HepG2 (cell line): ENCODE data around the gene IRF2. TPM values are rescaled to one million over a fixed set of nuclear protein-coding genes. Genes with fewer than 3 reads are reported as not detected.

Experiments used
- ATAC-seq: fragments of 200-7000 bp; cut with Tn5 transposase; 3 replicates; pipeline ENCODE4 v1.9.1; 2020; ENCODE audit warnings: mild to moderate bottlenecking, moderate library complexity
- Bru-seq: library from RNA; stranded (reverse); fragments of 400-500 nt; gene quantifications from one replicate; lab custom pipeline; 2021; lab: Mats Ljungman, UMichigan
- BruChase-seq, 2 experiments: library from RNA; stranded (reverse); fragments of 400-500 nt; gene quantifications; one replicate each; lab custom pipeline; 2021; lab: Mats Ljungman, UMichigan
- BruUV-seq: library from RNA; stranded (reverse); fragments of 400-500 nt; replicated peaks from 2 replicates; lab custom pipeline; 2021; lab: Mats Ljungman, UMichigan
- CTCF ChIA-PET: fragments of 300-600 bp; formaldehyde crosslinking; extraction: SDS; loops from one replicate; lab custom pipeline; 2021; ENCODE audit warnings: low total read pairs, inconsistent platforms, low intra/inter-chr PET ratio; lab: Yijun Ruan, JAX
- POLR2A ChIA-PET: fragments of 350-600 bp; sonication (Branson Sonifier 250); formaldehyde crosslinking; loops from one replicate; lab custom pipeline; 2020; ENCODE audit warnings: antibody characterized with exemption, inconsistent platforms; lab: Yijun Ruan, JAX
- DNase-seq: peaks from one replicate; pipeline ENCODE4 v3.0.0-alpha.2; 2015; ENCODE audit warnings: low spot score
- FAIRE-seq: peaks from 3 replicates; lab custom pipeline; 2011; peaks lifted over from hg19 to GRCh38; lab: Jason Lieb, UNC
- H2AFZ ChIP-seq: one replicate; pipeline ENCODE4 v1.6.1; 2011; ENCODE audit warnings: low read length, inconsistent platforms
- H3K27ac ChIP-seq: fragments of 300-600 bp; 3 replicates; pipeline ENCODE4 v1.8.0; 2011; ENCODE audit warnings: mixed run types, mild to moderate bottlenecking, mixed read lengths, low read length, inconsistent platforms; ENCODE audit not compliant: insufficient read depth; ENCODE audit errors: extremely low read length
- H3K27me3 ChIP-seq, 2 experiments: fragments of 200-600 bp in 1 of 2; 2 replicates in 1 of 2; 3 replicates in 1 of 2; pipeline versions ENCODE4 v1.6.0 to v1.8.0; 2011; ENCODE audit warnings: low read length in 2 of 2, mild to moderate bottlenecking in 2 of 2, moderate library complexity in 2 of 2, inconsistent platforms in 1 of 2; ENCODE audit not compliant: insufficient read depth in 2 of 2, control insufficient read depth in 1 of 2
- H3K36me3 ChIP-seq, 2 experiments: fragments of 200-600 bp in 1 of 2; replicated peaks in 1 of 2; 2 replicates in 1 of 2; 3 replicates in 1 of 2; pipeline versions ENCODE4 v1.5.1 to v1.8.0; 2011; ENCODE audit warnings: low read length in 2 of 2, inconsistent platforms in 1 of 2; ENCODE audit not compliant: insufficient read depth in 2 of 2, control insufficient read depth in 1 of 2
- H3K4me1 ChIP-seq: 2 replicates; pipeline ENCODE4 v1.5.1; 2012; ENCODE audit warnings: low read length, inconsistent platforms; ENCODE audit not compliant: insufficient read depth
- H3K4me2 ChIP-seq: 2 replicates; pipeline ENCODE4 v1.6.0; 2011; ENCODE audit warnings: low read depth, low read length, inconsistent platforms
- H3K4me3 ChIP-seq, 3 experiments: fragments of 200-600 bp in 1 of 3; sonication (generic), shearing (Covaris generic) in 1 of 3; replicated peaks in 1 of 3; 2 replicates each; pipeline ENCODE4 v1.5.1; 2011 to 2016; ENCODE audit warnings: low read length in 3 of 3, inconsistent platforms in 2 of 3, low read depth in 2 of 3, mild to moderate bottlenecking in 2 of 3, control low read depth in 1 of 3, mixed read lengths in 1 of 3; ENCODE audit not compliant: insufficient read depth in 1 of 3
- H3K79me2 ChIP-seq: one replicate; pipeline ENCODE4 v1.6.1; 2011; ENCODE audit warnings: low read length, inconsistent platforms; ENCODE audit not compliant: insufficient read depth
- H3K9ac ChIP-seq: 2 replicates; pipeline ENCODE4 v1.6.0; 2011; ENCODE audit warnings: mild to moderate bottlenecking, low read depth, low read length, inconsistent platforms; ENCODE audit not compliant: insufficient read depth
- H3K9me3 ChIP-seq: 2 replicates; pipeline ENCODE4 v1.5.1; 2012; ENCODE audit warnings: mild to moderate bottlenecking, low read length
- H4K20me1 ChIP-seq: 2 replicates; pipeline ENCODE4 v1.6.0; 2011; ENCODE audit warnings: inconsistent platforms, mild to moderate bottlenecking, low read length, moderate library complexity; ENCODE audit not compliant: insufficient read depth
- ATF7 ChIP-seq, 2 experiments: fragments of 450-650 bp in 1 of 2; sonication (generic) in 1 of 2; formaldehyde crosslinking in 1 of 2; IDR thresholded peaks; 2 replicates each; pipeline versions ENCODE4 v1.4.0 to v1.6.1; 2016 to 2020; ENCODE audit warnings: antibody characterized with exemption in 1 of 2, mild to moderate bottlenecking in 1 of 2, missing genetic modification reagents in 1 of 2
- ATF7-NPFF ChIP-seq: sonication (generic); formaldehyde crosslinking; IDR thresholded peaks from 2 replicates; pipeline ENCODE4 v1.8.1; 2023; ENCODE audit warnings: mild to moderate bottlenecking, low read depth, missing genetic modification reagents, moderate library complexity
- CREB1 ChIP-seq, 2 experiments: fragments of 450-650 bp in 1 of 2; IDR thresholded peaks; 2 replicates each; pipeline ENCODE4 v1.6.1; 2016 to 2017; ENCODE audit warnings: control low read depth in 1 of 2, mild to moderate bottlenecking in 1 of 2, missing compliant biosample characterization in 1 of 2, missing genetic modification characterization in 1 of 2
- FOXO1 ChIP-seq: sonication (generic); formaldehyde crosslinking; IDR thresholded peaks from 2 replicates; pipeline ENCODE4 v1.4.0; 2020; ENCODE audit warnings: missing genetic modification reagents
- GATAD1 ChIP-seq: IDR thresholded peaks from 2 replicates; pipeline ENCODE4 v1.6.1; 2016; ENCODE audit warnings: missing genetic modification reagents, missing compliant biosample characterization
- PTBP1 ChIP-seq: fragments of 200-400 bp; formaldehyde crosslinking; IDR thresholded peaks from 2 replicates; pipeline ENCODE4 v1.6.1; 2018; ENCODE audit warnings: low read length, low read depth; ENCODE audit not compliant: poor library complexity, severe bottlenecking
- REXO4 ChIP-seq: sonication (generic); formaldehyde crosslinking; IDR thresholded peaks from 2 replicates; pipeline ENCODE4 v1.8.0; 2022; ENCODE audit warnings: missing genetic modification reagents, mild to moderate bottlenecking, borderline replicate concordance
- SCMH1 ChIP-seq: sonication (generic); formaldehyde crosslinking; IDR thresholded peaks from 2 replicates; pipeline ENCODE4 v1.9.0; 2021; ENCODE audit warnings: missing genetic modification reagents, mild to moderate bottlenecking, borderline replicate concordance
- SUZ12 ChIP-seq: fragments of 150-350 bp; IDR thresholded peaks from 2 replicates; pipeline ENCODE4 v1.6.1; 2014; ENCODE audit warnings: low read depth, low read length
- ZFY ChIP-seq: sonication (generic); formaldehyde crosslinking; IDR thresholded peaks from 2 replicates; pipeline ENCODE4 v1.4.0; 2020; ENCODE audit warnings: missing genetic modification reagents
- ZNF160 ChIP-seq: sonication (generic); formaldehyde crosslinking; IDR thresholded peaks from 2 replicates; pipeline ENCODE4 v1.8.0; 2022; ENCODE audit warnings: mild to moderate bottlenecking, inconsistent platforms, missing genetic modification reagents
- ZNF24 ChIP-seq: fragments of 450-650 bp; IDR thresholded peaks from 2 replicates; pipeline ENCODE4 v1.6.1; 2017; ENCODE audit warnings: antibody characterized with exemption, mild to moderate bottlenecking
- ZNF496 ChIP-seq: sonication (generic); formaldehyde crosslinking; IDR thresholded peaks from 2 replicates; pipeline ENCODE4 v1.8.1; 2023; ENCODE audit warnings: mild to moderate bottlenecking, moderate library complexity, missing genetic modification reagents; ENCODE audit not compliant: insufficient replicate concordance
- ZNF724P ChIP-seq: sonication (generic); formaldehyde crosslinking; IDR thresholded peaks from 2 replicates; pipeline ENCODE4 v1.8.0; 2022; ENCODE audit warnings: missing genetic modification reagents, borderline replicate concordance
- ZNF839 ChIP-seq: sonication (generic); formaldehyde crosslinking; IDR thresholded peaks from 2 replicates; pipeline ENCODE4 v1.4.0; 2020; ENCODE audit warnings: missing genetic modification reagents, mild to moderate bottlenecking, borderline replicate concordance
- WGBS: methylation state at CpG from one replicate; pipeline ENCODE4 v1.1.6; 2017; ENCODE audit warnings: low lambda C conversion rate; 5-methylcytosine and 5-hydroxymethylcytosine counted together
- in situ Hi-C: cut with HindIII; loops from 2 replicates; pipeline ENCODE4 v1.10.0; 2017; ENCODE audit warnings: low pct_unique_long_range_greater_than_20kb; ENCODE audit not compliant: extremely low pct_ligation_motif_present
- intact Hi-C: fragments of 100-400 bp; cut with micrococcal nuclease; formaldehyde crosslinking; loops from one replicate; pipeline ENCODE4 v1.10.0; 2022; ENCODE audit not compliant: unreplicated experiment
- long read RNA-seq, 2 experiments: library from RNA in 1 of 2; library from polyadenylated mRNA in 1 of 2; stranded (forward) in 1 of 2; unstranded in 1 of 2; transcript quantifications; one replicate each; pipeline ENCODE4 v2.0.0, GENCODE V29; 2019 to 2022
- polyA minus RNA-seq, 3 experiments: library from RNA; depleted of rRNA, polyadenylated mRNA; stranded (reverse); fragments of >200 nt; gene quantifications; 2 replicates each; pipeline ENCODE4 v1.2.3, GENCODE V29; 2011; ENCODE audit warnings: low replicate concordance in 1 of 3
- polyA plus RNA-seq, 8 experiments: library from polyadenylated mRNA; depleted of rRNA in 3 of 8; stranded (reverse) in 7 of 8; unstranded in 1 of 8; fragments of >200 nt; fragmentation: Illumina TruSeq in 4 of 8; extraction: Trizol in 4 of 8; gene quantifications; 2 replicates each; pipeline versions ENCODE4 v1.2.1 to v1.2.3, GENCODE V29; 2011 to 2016; ENCODE audit warnings: low read depth in 4 of 8, missing spikeins in 1 of 8, mixed read lengths in 1 of 8; ENCODE audit not compliant: insufficient read depth in 1 of 8
- total RNA-seq, 5 experiments: library from RNA; depleted of rRNA; stranded (reverse); fragments of >200 nt; fragmentation: Illumina TruSeq; extraction: Trizol; gene quantifications; 2 replicates each; pipeline ENCODE4 v1.2.3, GENCODE V29; 2016; ENCODE audit warnings: low read depth in 1 of 5
- TF ChIP-seq, protein P1 (sequence below): sonication (generic); formaldehyde crosslinking; IDR thresholded peaks from 2 replicates; pipeline ENCODE4 v1.4.0; 2020; ENCODE audit warnings: missing genetic modification reagents
- TF ChIP-seq, protein P2 (sequence below): IDR thresholded peaks from 2 replicates; pipeline ENCODE4 v1.6.1; 2016; ENCODE audit warnings: missing genetic modification reagents, missing compliant biosample characterization

IRF2 gene
- total RNA-seq (2016; rRNA removed; fragmentation: Illumina TruSeq; extraction: Trizol) = 15.5 and 24.8 TPM in 2 replicates
- total RNA-seq (2016; cell fraction: cytosol; rRNA removed; fragmentation: Illumina TruSeq; extraction: Trizol; ENCODE audit: low read depth) = 5.4 TPM in 2 replicates
- 17.9 and 20.9 TPM in 2 replicates for total RNA-seq (2016; cell fraction: insoluble cytoplasmic fraction; rRNA removed; fragmentation: Illumina TruSeq; extraction: Trizol)
- 7.7 and 9.9 TPM in 2 replicates for total RNA-seq (2016; cell fraction: membrane; rRNA removed; fragmentation: Illumina TruSeq; extraction: Trizol)
- total RNA-seq (2016; cell fraction: nucleus; rRNA removed; fragmentation: Illumina TruSeq; extraction: Trizol) = 17.7 and 22.0 TPM in 2 replicates
- polyA plus RNA-seq (2011; rRNA removed) = 26.0 and 28.8 TPM in 2 replicates
- polyA plus RNA-seq (2011; cell fraction: cytosol; rRNA removed) = 21.1 and 25.7 TPM in 2 replicates
- 16.4 and 17.7 TPM in 2 replicates for polyA plus RNA-seq (2011; cell fraction: nucleus; rRNA removed)
- polyA plus RNA-seq (2012) = 21.7 and 29.0 TPM in 2 replicates
- polyA plus RNA-seq (2016; cell fraction: cytosol; fragmentation: Illumina TruSeq; extraction: Trizol; ENCODE audit: low read depth) = 1.6 and 1.8 TPM in 2 replicates
- 24.7 and 29.5 TPM in 2 replicates for polyA plus RNA-seq (2016; cell fraction: insoluble cytoplasmic fraction; fragmentation: Illumina TruSeq; extraction: Trizol; ENCODE audit: low read depth)
- polyA plus RNA-seq (2016; cell fraction: membrane; fragmentation: Illumina TruSeq; extraction: Trizol; ENCODE audit: low read depth) = 4.4 and 4.5 TPM in 2 replicates
- 14.4 and 16.3 TPM in 2 replicates for polyA plus RNA-seq (2016; cell fraction: nucleus; fragmentation: Illumina TruSeq; extraction: Trizol; ENCODE audit: insufficient read depth, low read depth)
- polyA minus RNA-seq (2011; rRNA and poly(A)+ RNA removed; ENCODE audit: low replicate concordance) = 18.1 and 29.1 TPM in 2 replicates
- polyA minus RNA-seq (2011; cell fraction: cytosol; rRNA and poly(A)+ RNA removed) = 29.9 and 31.0 TPM in 2 replicates
- 43.4 and 57.2 TPM in 2 replicates for polyA minus RNA-seq (2011; cell fraction: nucleus; rRNA and poly(A)+ RNA removed)
- Bru-seq, nascent RNA = percentile 78 among the genes with signal in this experiment
- BruChase-seq, experiment 1, labeled RNA remaining after a 6-hour chase = percentile 59 among the genes with signal in this experiment
- BruChase-seq, experiment 2, labeled RNA remaining after a 2-hour chase = percentile 69 among the genes with signal in this experiment
- long read RNA-seq, experiment 1, transcript IRF2-201 (9 exons, 2,303 nt) = major isoform, 15 of 26 reads
- long read RNA-seq, experiment 1, partial matches to known transcripts = 4 of 26 reads
- long read RNA-seq, experiment 1, other reads (novel, unspliced or antisense) = 7 of 26 reads
- long read RNA-seq, experiment 2, transcript IRF2-201 (9 exons, 2,303 nt) = major isoform, 16 of 39 reads
- long read RNA-seq, experiment 2, partial matches to known transcripts = 2 of 39 reads
- long read RNA-seq, experiment 2, other reads (novel, unspliced or antisense) = 21 of 39 reads

DNA sequence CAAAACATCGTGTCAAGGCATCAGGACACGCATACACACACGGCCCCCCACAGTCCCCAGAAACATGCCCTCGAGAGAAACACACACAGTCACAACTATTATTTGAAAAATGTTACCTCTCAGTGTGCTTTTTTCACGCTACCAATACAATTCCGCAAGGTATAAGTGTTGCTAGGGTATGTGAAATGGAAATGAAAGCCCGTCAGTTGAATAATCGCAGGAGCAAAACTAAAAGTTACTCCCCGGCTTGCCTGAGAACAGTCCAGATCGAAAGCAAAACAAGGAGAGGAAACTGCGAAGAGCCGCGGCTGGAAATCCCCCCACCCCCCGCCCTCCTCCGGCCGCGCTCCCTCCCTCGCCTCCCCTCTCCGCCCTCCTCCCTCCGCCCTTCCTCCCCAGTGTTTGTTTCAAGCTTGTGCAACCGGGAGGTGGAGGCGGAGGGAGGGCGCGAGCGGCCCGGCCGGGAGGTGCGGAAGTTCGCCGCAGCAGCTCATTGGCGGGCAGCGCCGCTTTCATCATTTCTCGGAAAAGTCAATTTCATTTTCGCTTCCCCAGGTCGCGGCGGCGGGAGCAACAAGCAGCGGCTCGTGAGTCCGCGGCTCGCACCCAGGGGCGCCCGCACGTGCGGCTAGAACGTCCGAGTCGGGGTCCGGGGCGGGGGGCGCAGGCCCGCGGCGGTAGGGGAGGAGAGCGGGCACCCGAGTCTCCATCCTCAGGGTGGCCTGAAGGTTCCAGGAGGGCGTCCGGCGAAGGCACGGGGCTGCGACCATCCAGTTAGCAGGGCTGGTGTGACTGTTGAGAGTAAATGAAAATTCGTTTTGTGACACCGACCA, at the start of gene IRF2:
TSS of gene IRF2 (minus strand) at position 288 of the 833 bp plus-strand sequence. CDS start 45,486 bp downstream, outside the sequence.
- 0% methylated on average over 36 of the region's 66 CpGs for WGBS
- Histone ChIP-seq H2AFZ (no peak within 1 kb of the TSS), H3K36me3 (no peaks in the 10 kb centered on the region), H3K9ac (peak within 1 kb of the TSS; percentile 91), H3K27me3 (no peaks in the 10 kb centered on the region; a peak in 1 of 5 replicates), H3K79me2 (peaks cover 51% of the 10 kb centered on the region), H3K9me3 (no peaks in the 10 kb centered on the region), H3K4me3 (peak within 1 kb of the TSS; percentile 94 to 99 (median 98)), H4K20me1 (peaks cover 15% of the 10 kb centered on the region), H3K4me1 (peaks cover 63% of the 10 kb centered on the region), H3K4me2 (peak within 1 kb of the TSS; percentile 85), H3K27ac (peak within 1 kb of the TSS; percentile 92)
- no TSS peak for BruUV-seq
- in situ Hi-C loops (loop anchor here (5.0 kb wide), 1 partner anchor 42 kb away; no protein-coding TSS in a partner anchor), intact Hi-C loops (loop anchor here (2.0 to 10.0 kb wide), 4 partner anchors 62 to 187 kb away; partner anchors contain the start of genes CASP3 and PRIMPOL)
- POLR2A ChIA-PET = interaction anchor here (0.7 to 1.8 kb wide), 17 partner anchors 9 to 210 kb away, joined by 3 to 23 read pairs (median 5); partner anchors contain the start of genes CASP3 and PRIMPOL
- CTCF ChIA-PET = no interaction called here
- peak; percentile 30 for FAIRE-seq
- ATAC-seq = peak; percentile 60
- DNase-seq = peak; percentile 93
- TF ChIP-seq, protein P1, sequence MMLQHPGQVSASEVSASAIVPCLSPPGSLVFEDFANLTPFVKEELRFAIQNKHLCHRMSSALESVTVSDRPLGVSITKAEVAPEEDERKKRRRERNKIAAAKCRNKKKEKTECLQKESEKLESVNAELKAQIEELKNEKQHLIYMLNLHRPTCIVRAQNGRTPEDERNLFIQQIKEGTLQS (CRISPR knock-in tag) = peak; percentile 84
- TF ChIP-seq SUZ12 = no peak
- TF ChIP-seq PTBP1 = no peak
- no peak for TF ChIP-seq SCMH1
- peak; percentile 61; the same call in 1 of the 2 replicates for TF ChIP-seq ZNF724P
- TF ChIP-seq CREB1 (IDR thresholded peaks at IDR 0.05) = peak; percentile 44; the same call in 1 of the 2 replicates
- TF ChIP-seq CREB1 (CRISPR knock-in tag; IDR thresholded peaks at IDR 0.05) = peak; percentile 87
- TF ChIP-seq ZFY (CRISPR knock-in tag) = peak; percentile 30
- TF ChIP-seq FOXO1 (CRISPR knock-in tag) = peak; percentile 80
- no peak for TF ChIP-seq ZNF839
- TF ChIP-seq, protein P2, sequence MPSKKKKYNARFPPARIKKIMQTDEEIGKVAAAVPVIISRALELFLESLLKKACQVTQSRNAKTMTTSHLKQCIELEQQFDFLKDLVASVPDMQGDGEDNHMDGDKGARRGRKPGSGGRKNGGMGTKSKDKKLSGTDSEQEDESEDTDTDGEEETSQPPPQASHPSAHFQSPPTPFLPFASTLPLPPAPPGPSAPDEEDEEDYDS (CRISPR knock-in tag) = peak; percentile 76
- no peak for TF ChIP-seq ATF7 (IDR thresholded peaks at IDR 0.05)
- TF ChIP-seq ATF7 (CRISPR knock-in tag; IDR thresholded peaks at IDR 0.05) = no peak
- TF ChIP-seq GATAD1 (CRISPR knock-in tag) = peak; percentile 72
- TF ChIP-seq ZNF160 (CRISPR knock-in tag) = no peak
- no peak for TF ChIP-seq ZNF496
- TF ChIP-seq REXO4 (CRISPR knock-in tag) = no peak
- peak; percentile 72; the same call in 1 of the 2 replicates for TF ChIP-seq ATF7-NPFF (CRISPR knock-in tag)
- TF ChIP-seq ZNF24 = no peak
